ENCODE results near the gene FCHSD2. TPM values are rescaled to one million over a fixed set of nuclear protein-coding genes. Genes with fewer than 3 reads are reported as not detected.

The FCHSD2 gene
- total RNA-seq, 1 donor from 2014 or later: 18.9 TPM

DNA sequence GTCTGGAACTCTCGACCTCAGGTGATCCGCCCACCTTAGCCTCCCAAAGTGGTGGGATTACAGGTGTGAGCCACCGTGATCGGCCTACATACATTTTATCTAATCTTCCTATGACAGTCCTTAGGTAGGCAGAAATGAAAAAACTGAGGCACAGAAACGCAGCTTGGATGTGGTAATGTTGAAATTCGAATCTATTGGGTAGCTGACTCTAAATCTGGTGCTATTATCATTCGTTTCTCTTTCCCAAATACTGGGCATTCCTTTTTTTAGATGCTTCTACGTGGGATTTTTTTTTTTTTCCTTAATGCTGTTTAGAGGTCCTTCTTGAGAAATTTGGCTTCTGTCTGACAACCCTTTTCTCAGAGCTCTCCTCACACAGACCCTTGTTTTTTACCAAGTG is 41.5 kb downstream of the FCHSD2 start:
- Histone ChIP-seq H3K4me2 (ENCODE audit: low read length) (no peak overlapping the region), H3K36me3 (ENCODE audit: insufficient read depth, low read length) (no peaks in the 10 kb centered on the region), H3K9me3 (ENCODE audit: insufficient read depth, low read depth, low read length) (no peaks in the 10 kb centered on the region), H3K9ac (ENCODE audit: low read length) (no peak overlapping the region), H3K27ac (ENCODE audit: low read depth, low read length) (no peak overlapping the region), H4K20me1 (ENCODE audit: insufficient read depth, low read length) (peaks cover 33% of the 10 kb centered on the region), H2AFZ (ENCODE audit: low read depth, low read length) (no peak overlapping the region), H3K27me3 (ENCODE audit: insufficient read depth, low read length) (no peaks in the 10 kb centered on the region), H3K4me3 (ENCODE audit: insufficient read depth, low read depth, low read length) (no peak overlapping the region), H3K4me1 (ENCODE audit: insufficient read depth, low read length) (no peaks in the 10 kb centered on the region), H3K79me2 (ENCODE audit: insufficient read depth, low read length) (peaks cover 16% of the 10 kb centered on the region)
- FAIRE-seq (no peak), DNase-seq (ENCODE audit: low read depth) (no peak)
- Mint-ChIP-seq H3K27me3 (ENCODE audit: low read depth, unreplicated experiment) (no peaks in the 10 kb centered on the region), H3K4me1 (ENCODE audit: low read depth, unreplicated experiment) (peaks cover 2% of the 10 kb centered on the region), H3K4me3 (ENCODE audit: unreplicated experiment) (no peak overlapping the region), H3K9me3 (ENCODE audit: unreplicated experiment) (no peaks in the 10 kb centered on the region), H3K36me3 (ENCODE audit: low read depth, unreplicated experiment) (no peaks in the 10 kb centered on the region), H3K27ac (ENCODE audit: unreplicated experiment) (no peak overlapping the region)
- TF ChIP-seq, protein P1, sequence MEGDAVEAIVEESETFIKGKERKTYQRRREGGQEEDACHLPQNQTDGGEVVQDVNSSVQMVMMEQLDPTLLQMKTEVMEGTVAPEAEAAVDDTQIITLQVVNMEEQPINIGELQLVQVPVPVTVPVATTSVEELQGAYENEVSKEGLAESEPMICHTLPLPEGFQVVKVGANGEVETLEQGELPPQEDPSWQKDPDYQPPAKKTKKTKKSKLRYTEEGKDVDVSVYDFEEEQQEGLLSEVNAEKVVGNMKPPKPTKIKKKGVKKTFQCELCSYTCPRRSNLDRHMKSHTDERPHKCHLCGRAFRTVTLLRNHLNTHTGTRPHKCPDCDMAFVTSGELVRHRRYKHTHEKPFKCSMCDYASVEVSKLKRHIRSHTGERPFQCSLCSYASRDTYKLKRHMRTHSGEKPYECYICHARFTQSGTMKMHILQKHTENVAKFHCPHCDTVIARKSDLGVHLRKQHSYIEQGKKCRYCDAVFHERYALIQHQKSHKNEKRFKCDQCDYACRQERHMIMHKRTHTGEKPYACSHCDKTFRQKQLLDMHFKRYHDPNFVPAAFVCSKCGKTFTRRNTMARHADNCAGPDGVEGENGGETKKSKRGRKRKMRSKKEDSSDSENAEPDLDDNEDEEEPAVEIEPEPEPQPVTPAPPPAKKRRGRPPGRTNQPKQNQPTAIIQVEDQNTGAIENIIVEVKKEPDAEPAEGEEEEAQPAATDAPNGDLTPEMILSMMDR (IDR thresholded peaks at IDR 0.05; ENCODE audit: insufficient read depth, low read depth, low read length): no peak
- TF ChIP-seq EZH2 (IDR thresholded peaks at IDR 0.05; ENCODE audit: insufficient read depth, low read length): no peak

DNA sequence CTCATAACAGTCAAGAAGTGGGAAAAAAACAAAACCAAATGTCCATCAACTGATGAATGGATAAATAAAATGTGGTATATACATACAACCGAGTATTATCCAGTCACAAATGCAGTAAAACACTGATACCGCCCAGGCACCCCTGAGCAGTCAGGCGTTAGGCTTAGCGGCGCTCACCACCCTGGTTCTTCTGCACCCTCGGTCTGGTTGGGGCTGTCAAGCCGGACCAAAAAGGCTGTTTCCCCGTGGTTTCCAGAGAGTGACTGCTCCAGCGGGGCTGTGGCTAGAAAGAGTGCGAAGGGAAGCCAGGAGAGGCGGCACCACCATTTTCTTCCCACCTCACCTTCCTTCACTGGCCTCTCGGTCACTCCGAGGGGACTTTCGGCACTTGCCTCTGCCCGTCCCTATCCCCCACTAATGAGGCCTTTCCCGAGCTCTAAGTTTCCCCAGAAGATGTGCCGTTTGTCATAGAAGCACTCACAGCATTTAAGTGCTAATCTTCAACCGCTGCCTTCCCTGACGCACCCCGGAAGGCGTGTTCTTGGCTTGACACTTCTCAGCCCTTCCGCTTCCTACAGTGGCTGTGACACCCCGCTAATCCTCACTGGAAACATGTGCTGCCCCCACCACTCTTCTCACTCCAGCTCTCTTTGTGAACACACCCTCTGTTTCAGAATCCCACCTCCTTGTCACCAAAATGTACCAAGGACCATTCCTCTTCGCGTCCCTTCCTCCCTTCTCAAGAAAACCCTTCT is 42.4 kb downstream of the FCHSD2 start:
- H4K20me1 ChIP-seq (ENCODE audit: insufficient read depth, low read length): peaks cover 28% of the 10 kb centered on the region
- H3K4me3 ChIP-seq (ENCODE audit: insufficient read depth, low read depth, low read length): no peak overlapping the region
- DNase-seq (ENCODE audit: low read depth): no peak
- H2AFZ ChIP-seq (ENCODE audit: low read depth, low read length): no peak overlapping the region
- no peak overlapping the region for H3K27ac ChIP-seq (ENCODE audit: low read depth, low read length)
- no peak overlapping the region for H3K4me3 Mint-ChIP-seq (ENCODE audit: unreplicated experiment)
- no peak overlapping the region for H3K4me2 ChIP-seq (ENCODE audit: low read length)
- no peaks in the 10 kb centered on the region for H3K36me3 ChIP-seq (ENCODE audit: insufficient read depth, low read length)
- H3K27me3 Mint-ChIP-seq (ENCODE audit: low read depth, unreplicated experiment): no peaks in the 10 kb centered on the region
- no peaks in the 10 kb centered on the region for H3K4me1 ChIP-seq (ENCODE audit: insufficient read depth, low read length)
- FAIRE-seq: no peak
- H3K36me3 Mint-ChIP-seq (ENCODE audit: low read depth, unreplicated experiment): no peaks in the 10 kb centered on the region
- TF ChIP-seq, protein P1 (IDR thresholded peaks at IDR 0.05; ENCODE audit: insufficient read depth, low read depth, low read length): no peak
- TF ChIP-seq EZH2 (IDR thresholded peaks at IDR 0.05; ENCODE audit: insufficient read depth, low read length): no peak
- H3K9me3 ChIP-seq (ENCODE audit: insufficient read depth, low read depth, low read length): no peaks in the 10 kb centered on the region
- H3K9me3 Mint-ChIP-seq (ENCODE audit: unreplicated experiment): no peaks in the 10 kb centered on the region
- no peak overlapping the region for H3K27ac Mint-ChIP-seq (ENCODE audit: unreplicated experiment)
- no peaks in the 10 kb centered on the region for H3K27me3 ChIP-seq (ENCODE audit: insufficient read depth, low read length)
- H3K4me1 Mint-ChIP-seq (ENCODE audit: low read depth, unreplicated experiment): peaks cover 4% of the 10 kb centered on the region
- H3K9ac ChIP-seq (ENCODE audit: low read length): no peak overlapping the region
- peaks cover 13% of the 10 kb centered on the region for H3K79me2 ChIP-seq (ENCODE audit: insufficient read depth, low read length)

DNA sequence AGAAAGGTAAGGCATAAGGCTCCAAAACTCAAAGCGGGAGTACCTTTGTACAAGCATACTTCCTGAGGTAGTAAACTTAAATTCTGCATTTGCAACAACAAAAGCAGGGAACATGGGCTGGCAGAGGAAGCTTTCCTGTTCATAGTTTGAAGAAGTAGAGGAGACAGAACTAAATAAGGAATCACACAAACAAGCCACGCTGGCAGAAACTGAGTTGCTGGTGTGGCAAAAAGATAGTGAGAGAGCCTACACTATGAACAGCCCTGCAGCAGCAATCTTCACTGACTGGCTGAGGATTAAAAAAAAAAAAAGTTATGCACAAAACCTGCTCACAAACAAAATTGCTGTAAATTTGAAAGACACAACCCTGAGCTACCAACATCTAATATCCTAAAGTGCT is 46.5 kb downstream of the FCHSD2 start:
- Mint-ChIP-seq H3K9me3 (ENCODE audit: unreplicated experiment) (no peaks in the 10 kb centered on the region), H3K4me1 (ENCODE audit: low read depth, unreplicated experiment) (peaks cover 4% of the 10 kb centered on the region), H3K27ac (ENCODE audit: unreplicated experiment) (no peak overlapping the region), H3K4me3 (ENCODE audit: unreplicated experiment) (no peak overlapping the region), H3K27me3 (ENCODE audit: low read depth, unreplicated experiment) (no peaks in the 10 kb centered on the region), H3K36me3 (ENCODE audit: low read depth, unreplicated experiment) (peaks cover 1% of the 10 kb centered on the region)
- Histone ChIP-seq H3K4me2 (ENCODE audit: low read length) (no peak overlapping the region), H3K9me3 (ENCODE audit: insufficient read depth, low read depth, low read length) (no peaks in the 10 kb centered on the region), H3K27me3 (ENCODE audit: insufficient read depth, low read length) (no peaks in the 10 kb centered on the region), H3K4me1 (ENCODE audit: insufficient read depth, low read length) (no peaks in the 10 kb centered on the region), H3K27ac (ENCODE audit: low read depth, low read length) (no peak overlapping the region), H3K9ac (ENCODE audit: low read length) (no peak overlapping the region), H3K36me3 (ENCODE audit: insufficient read depth, low read length) (no peaks in the 10 kb centered on the region), H2AFZ (ENCODE audit: low read depth, low read length) (no peak overlapping the region), H3K4me3 (ENCODE audit: insufficient read depth, low read depth, low read length) (no peak overlapping the region), H4K20me1 (ENCODE audit: insufficient read depth, low read length) (peaks cover 12% of the 10 kb centered on the region), H3K79me2 (ENCODE audit: insufficient read depth, low read length) (peaks cover 13% of the 10 kb centered on the region)
- no peak for FAIRE-seq
- no peak for DNase-seq (ENCODE audit: low read depth)
- TF ChIP-seq, protein P1 (IDR thresholded peaks at IDR 0.05; ENCODE audit: insufficient read depth, low read depth, low read length): no peak
- TF ChIP-seq EZH2 (IDR thresholded peaks at IDR 0.05; ENCODE audit: insufficient read depth, low read length): no peak

Measured in astrocyte (in vitro differentiated cells and primary cell).